GM06990 (cell line): ENCODE measurements around the gene ATXN7L3B.

ENCODE experiments used
- DNase-seq: peaks from one replicate; pipeline ENCODE4 v3.0.0-alpha.2; 2011; ENCODE audit not compliant: insufficient read length; ENCODE audit errors: extremely low read depth
- H3K27me3 ChIP-seq: replicated peaks from 2 replicates; pipeline ENCODE4 v1.6.0; 2011; ENCODE audit warnings: low read length; ENCODE audit not compliant: control insufficient read depth, insufficient read depth
- H3K36me3 ChIP-seq: 2 replicates; pipeline ENCODE4 v1.5.1; 2011; ENCODE audit warnings: low read length; ENCODE audit not compliant: control insufficient read depth, insufficient read depth
- H3K4me3 ChIP-seq: replicated peaks from 2 replicates; pipeline ENCODE4 v1.5.1; 2011; ENCODE audit warnings: low read depth, mild to moderate bottlenecking, control low read depth, low read length
- CTCF ChIP-seq: IDR thresholded peaks from 2 replicates; pipeline ENCODE4 v1.5.1; 2011; ENCODE audit warnings: low read length, control low read depth, mild to moderate bottlenecking, inconsistent platforms; ENCODE audit not compliant: insufficient read depth, poor library complexity, severe bottlenecking

Gene ATXN7L3B

GRCh38 chr12:74539261-74539660 lies 1.6 kb downstream of the ATXN7L3B start:
- TF ChIP-seq CTCF = no peak
- peaks cover 2% of the 10 kb centered on the region for H3K36me3 ChIP-seq
- H3K4me3 ChIP-seq = peak overlapping the region; percentile 80
- no peak for DNase-seq
- H3K27me3 ChIP-seq = no peaks in the 10 kb centered on the region

- Histone ChIP-seq H3K36me3 (peaks cover 2% of the 10 kb centered on the region), H3K4me3 (peak overlapping the region; percentile 20; the same call in 1 of the 2 replicates), H3K27me3 (no peaks in the 10 kb centered on the region)
- no peak for DNase-seq
- no peak for TF ChIP-seq CTCF
Observed at GRCh38 chr12:74539765-74540526, 2.3 kb downstream of the ATXN7L3B start.

- DNase-seq = no peak
- H3K27me3 ChIP-seq = no peaks in the 10 kb centered on the region
- H3K36me3 ChIP-seq = peaks cover 2% of the 10 kb centered on the region
- TF ChIP-seq CTCF = no peak
- no peak overlapping the region for H3K4me3 ChIP-seq
Observed at GRCh38 chr12:74541074-74541473, 3.4 kb downstream of the ATXN7L3B start.

- Histone ChIP-seq H3K36me3 (no peaks in the 10 kb centered on the region), H3K27me3 (no peaks in the 10 kb centered on the region), H3K4me3 (no peak overlapping the region)
- TF ChIP-seq CTCF = no peak
- no peak for DNase-seq
Observed at GRCh38 chr12:74547249-74547648, 9.6 kb downstream of the ATXN7L3B start.

GRCh38 chr12:74551291-74551690 lies 13.7 kb downstream of the ATXN7L3B start:
- no peaks in the 10 kb centered on the region for H3K27me3 ChIP-seq
- no peak for TF ChIP-seq CTCF
- no peak overlapping the region for H3K4me3 ChIP-seq
- no peaks in the 10 kb centered on the region for H3K36me3 ChIP-seq
- DNase-seq = no peak
